ENCODE measurements around the gene COPE.
"Not testable (repeated sequence)": the region's sequence is repeated elsewhere in the genome, so short reads cannot be mapped to it uniquely, and the experiment has no call there.

The COPE gene

DNA sequence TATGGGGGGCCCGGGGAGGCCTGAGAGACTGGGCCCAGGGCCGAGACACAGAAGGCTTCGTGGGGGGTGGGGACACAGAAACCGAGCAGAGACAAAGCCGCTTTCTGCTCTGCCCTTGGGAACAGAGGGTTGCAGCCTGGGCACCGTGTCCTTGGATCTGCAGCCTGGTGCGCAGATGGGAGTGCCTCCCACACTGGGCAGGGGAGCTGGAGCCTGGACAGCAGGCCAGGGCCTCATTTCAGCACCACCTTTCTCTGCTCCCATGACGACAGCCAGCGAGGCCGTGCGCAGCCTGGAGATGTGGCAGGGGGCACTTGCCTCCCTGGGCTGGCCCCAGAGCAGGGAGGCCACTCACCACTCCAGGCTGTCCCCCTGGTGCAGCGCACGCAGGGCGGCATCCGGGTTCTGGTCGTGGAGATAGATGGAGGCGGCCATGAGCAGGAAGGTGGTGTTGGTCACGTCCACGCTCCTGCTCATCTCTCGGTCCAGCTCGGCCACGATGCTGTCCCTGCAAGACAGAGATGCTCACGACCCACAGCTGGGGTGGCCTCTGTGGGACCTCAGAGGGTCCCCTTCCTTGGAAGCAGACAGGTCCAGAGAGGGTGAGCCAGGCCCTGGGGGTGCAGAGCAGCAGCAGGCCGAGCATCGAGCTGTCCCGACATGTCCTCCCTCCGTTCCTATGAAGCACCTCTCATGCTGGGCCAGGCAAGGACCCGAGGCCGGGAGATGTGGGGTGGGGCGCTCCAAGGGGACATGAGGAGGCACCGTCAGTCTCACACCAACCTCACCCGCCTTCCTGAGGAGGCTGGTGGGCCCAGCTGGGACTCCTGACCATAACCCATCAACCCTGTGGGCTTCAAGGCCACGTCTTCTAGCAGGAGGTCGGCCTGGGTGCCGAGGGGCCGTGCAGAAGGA, 12.3 kb downstream of the COPE start:
- no peaks in the 10 kb centered on the region for H3K9me3 Mint-ChIP-seq
- no peak overlapping the region for H3K4me3 Mint-ChIP-seq
- no peaks in the 10 kb centered on the region for H3K4me1 Mint-ChIP-seq (ENCODE audit: low read depth)
- H3K27me3 Mint-ChIP-seq (ENCODE audit: low read depth) = no peaks in the 10 kb centered on the region
- H3K27ac Mint-ChIP-seq = no peak overlapping the region
- H3K36me3 Mint-ChIP-seq (ENCODE audit: low read depth) = peaks cover 7% of the 10 kb centered on the region

DNA sequence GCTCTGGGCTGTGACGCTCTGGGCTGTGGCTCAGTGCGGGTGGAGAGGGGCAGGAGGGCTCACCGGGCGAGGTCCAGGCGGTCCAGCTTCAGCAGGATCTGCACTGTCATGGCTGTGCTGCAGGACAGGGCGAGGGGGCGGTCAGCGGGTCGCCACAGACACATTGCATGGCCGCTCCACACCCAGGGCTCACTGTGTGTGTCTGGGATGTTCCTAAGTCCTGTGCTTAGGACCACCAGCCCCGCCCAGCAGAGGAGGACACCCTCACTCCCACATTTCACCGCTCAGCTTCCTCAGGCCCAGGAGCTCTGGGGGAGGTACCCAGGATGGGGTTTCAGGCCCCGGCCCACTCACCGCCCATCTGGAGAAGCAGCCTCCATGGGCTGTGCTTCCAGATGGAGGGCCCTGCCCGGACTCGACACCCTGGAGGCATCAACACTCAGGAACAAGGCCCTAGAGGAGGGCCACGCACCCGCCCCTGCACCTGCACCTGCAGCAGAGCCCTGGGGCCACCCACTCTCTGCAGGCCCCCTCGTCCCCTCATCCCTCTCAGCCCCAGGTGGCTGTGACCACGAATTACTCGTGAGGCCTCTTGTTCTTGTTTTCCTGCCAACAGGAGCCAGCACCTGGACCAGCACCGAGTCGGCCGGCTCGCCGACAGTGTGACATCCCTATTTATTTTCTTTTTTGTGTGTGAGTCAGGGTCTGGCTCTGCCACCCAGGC, 13.5 kb downstream of the COPE start:
- Mint-ChIP-seq H3K9me3 (no peaks in the 10 kb centered on the region), H3K4me1 (ENCODE audit: low read depth) (no peaks in the 10 kb centered on the region), H3K27ac (no peak overlapping the region), H3K36me3 (ENCODE audit: low read depth) (peaks cover 11% of the 10 kb centered on the region), H3K4me3 (no peak overlapping the region), H3K27me3 (ENCODE audit: low read depth) (no peaks in the 10 kb centered on the region)

DNA sequence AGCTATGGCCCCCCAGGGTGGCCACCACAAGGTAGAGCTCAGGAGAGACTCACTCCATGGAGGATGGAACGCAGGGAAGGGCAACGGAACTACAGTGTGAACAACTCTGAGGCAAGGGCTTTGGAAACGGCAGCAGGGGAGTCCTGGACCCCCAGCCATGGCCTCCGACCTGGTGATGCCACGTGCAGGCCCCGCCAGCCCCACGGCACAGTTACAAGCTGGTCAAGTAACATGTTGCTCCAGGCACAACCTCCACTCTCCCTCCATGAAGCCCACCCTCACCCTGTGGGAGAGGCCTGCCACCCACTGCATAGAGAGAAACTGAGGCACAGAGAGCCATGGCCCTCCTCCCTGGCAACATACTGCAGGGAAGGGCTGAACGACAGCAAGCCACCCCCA, 14.1 kb downstream of the COPE start:
- Mint-ChIP-seq H3K9me3 (no peaks in the 10 kb centered on the region), H3K27ac (no peak overlapping the region), H3K36me3 (ENCODE audit: low read depth) (peaks cover 13% of the 10 kb centered on the region), H3K4me1 (ENCODE audit: low read depth) (no peaks in the 10 kb centered on the region), H3K4me3 (no peak overlapping the region), H3K27me3 (ENCODE audit: low read depth) (no peaks in the 10 kb centered on the region)

DNA sequence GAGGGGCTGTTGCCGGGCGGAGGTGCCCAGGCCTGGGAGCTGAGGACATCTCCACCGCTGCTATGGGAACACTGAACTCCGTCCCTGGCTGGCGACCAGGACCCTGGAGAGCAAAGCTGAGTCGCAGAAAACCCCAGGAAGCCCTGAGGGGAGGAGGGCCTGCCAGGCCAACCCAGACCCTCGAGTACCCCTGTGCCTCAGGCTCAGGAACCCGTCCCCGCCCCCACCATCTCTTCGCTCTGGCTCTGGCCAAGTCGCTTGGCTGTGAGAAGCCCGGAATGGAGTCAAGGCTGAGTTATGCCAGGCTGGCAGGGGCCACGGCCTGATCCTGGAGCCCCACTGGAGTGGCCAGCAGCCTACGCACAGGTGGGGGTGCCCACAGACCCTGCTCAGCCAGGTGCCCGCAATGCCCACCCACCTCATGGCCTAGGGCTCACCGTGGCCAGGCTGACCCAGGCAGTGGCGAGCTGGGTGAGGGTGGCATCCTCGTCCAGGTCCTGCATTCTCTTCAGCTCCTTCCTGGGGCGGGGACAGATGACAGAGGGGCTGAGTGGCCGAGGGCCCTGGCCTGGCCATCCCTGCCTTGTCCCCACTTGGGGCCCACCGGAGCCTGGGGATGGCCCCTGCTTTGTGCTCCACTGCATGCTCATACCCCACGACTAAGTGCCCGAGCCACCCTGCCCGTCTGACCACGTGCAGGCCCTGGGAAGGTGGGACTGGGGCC, 14.7 kb downstream of the COPE start:
- no peaks in the 10 kb centered on the region for H3K27me3 Mint-ChIP-seq (ENCODE audit: low read depth)
- peaks cover 10% of the 10 kb centered on the region for H3K36me3 Mint-ChIP-seq (ENCODE audit: low read depth)
- no peak overlapping the region for H3K4me3 Mint-ChIP-seq
- no peaks in the 10 kb centered on the region for H3K9me3 Mint-ChIP-seq
- no peaks in the 10 kb centered on the region for H3K4me1 Mint-ChIP-seq (ENCODE audit: low read depth)
- no peak overlapping the region for H3K27ac Mint-ChIP-seq

DNA sequence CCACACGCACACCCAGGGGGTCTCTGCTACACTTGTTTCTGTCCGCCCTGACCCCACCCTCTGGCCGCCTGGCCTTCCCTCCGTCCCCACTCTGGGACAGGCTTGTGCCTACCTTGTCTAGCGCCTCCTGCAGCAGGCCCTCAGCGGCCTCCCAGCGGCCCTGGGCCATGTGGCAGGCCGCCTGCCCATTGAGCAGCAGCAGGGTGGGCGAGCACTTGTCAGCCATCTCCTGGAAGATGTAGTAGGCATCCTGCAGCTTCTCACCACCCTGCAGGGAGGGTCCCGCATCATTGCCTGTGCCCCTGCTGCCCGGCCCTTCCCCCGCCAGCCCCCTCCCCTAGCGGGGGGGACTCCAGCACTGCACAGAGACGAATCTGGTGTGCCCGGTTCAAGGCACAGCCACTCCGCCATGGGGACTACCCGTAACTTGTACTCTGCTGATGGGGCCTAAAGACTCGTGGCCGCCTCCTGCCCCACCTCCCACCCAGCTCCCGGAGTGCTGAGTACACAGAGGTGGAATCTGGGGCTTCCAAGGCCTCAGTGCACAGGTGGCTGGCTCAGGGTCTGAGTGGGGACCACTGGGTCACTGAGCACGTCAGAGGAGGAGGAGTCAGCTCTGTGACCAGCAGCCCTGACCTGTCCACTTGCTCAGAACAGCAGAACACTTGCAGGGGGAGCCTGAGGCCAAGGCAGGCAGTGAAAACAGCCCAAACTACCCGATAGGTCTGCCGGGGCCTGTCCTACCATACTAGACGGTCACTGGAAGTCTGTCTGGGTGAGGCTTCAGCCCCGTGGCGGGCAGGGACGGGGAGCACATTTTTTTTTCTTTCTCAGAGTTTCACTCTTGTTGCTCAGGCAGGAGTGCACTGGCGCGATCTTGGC, 15.8 kb downstream of the COPE start:
- Mint-ChIP-seq H3K9me3 (no peaks in the 10 kb centered on the region), H3K4me3 (no peak overlapping the region), H3K27ac (no peak overlapping the region), H3K36me3 (ENCODE audit: low read depth) (peaks cover 10% of the 10 kb centered on the region), H3K4me1 (ENCODE audit: low read depth) (no peaks in the 10 kb centered on the region), H3K27me3 (ENCODE audit: low read depth) (no peaks in the 10 kb centered on the region)

DNA sequence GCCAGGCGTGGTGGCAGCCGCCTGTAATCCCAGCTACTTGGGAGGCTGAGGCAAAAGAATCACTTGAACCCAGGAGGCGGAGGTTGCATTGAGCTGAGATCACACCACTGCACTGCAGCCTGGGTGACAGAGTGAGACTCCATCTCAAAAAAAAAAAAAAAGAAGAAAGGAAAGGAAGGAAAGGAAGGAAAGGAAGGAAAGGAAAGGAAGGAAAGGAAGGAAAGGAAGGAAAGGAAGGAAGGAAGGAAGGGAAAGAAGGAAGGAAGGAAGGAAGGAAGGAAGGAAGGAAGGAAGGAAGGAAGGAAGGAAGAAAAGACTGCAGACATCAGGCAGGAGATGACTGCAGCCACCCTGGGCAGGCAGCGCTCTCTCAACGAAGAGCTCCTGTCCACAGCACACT, 16.7 kb downstream of the COPE start:
- peaks cover 10% of the 10 kb centered on the region for H3K36me3 Mint-ChIP-seq (ENCODE audit: low read depth)
- not testable (repeated sequence) for H3K4me1 Mint-ChIP-seq (ENCODE audit: low read depth); H3K9me3 Mint-ChIP-seq; H3K4me3 Mint-ChIP-seq; H3K27ac Mint-ChIP-seq; H3K27me3 Mint-ChIP-seq (ENCODE audit: low read depth)

DNA sequence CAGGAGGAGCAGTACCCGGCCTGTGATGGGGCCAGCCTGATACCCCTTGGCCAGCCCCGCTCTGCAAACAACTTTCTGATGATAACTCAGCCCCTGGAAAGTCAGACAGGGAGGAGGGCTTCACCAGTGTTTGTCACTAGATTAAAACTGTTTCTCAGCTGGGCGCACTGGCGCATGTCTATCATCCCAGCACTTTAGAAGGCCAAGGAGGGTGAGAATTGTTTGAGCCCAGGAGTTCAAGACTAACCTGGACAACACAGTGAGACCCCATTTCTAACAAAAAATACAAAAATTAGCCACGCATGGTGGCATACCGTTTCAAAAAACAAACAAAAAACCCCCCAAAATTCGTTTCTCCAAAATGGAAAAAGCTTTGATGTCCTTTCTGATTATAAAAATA, 17.7 kb downstream of the COPE start:
- peaks cover 14% of the 10 kb centered on the region for H3K27me3 Mint-ChIP-seq (ENCODE audit: low read depth)
- no peaks in the 10 kb centered on the region for H3K9me3 Mint-ChIP-seq
- no peak overlapping the region for H3K4me3 Mint-ChIP-seq
- no peak overlapping the region for H3K27ac Mint-ChIP-seq
- H3K4me1 Mint-ChIP-seq (ENCODE audit: low read depth) = peaks cover under 1% of the 10 kb centered on the region
- H3K36me3 Mint-ChIP-seq (ENCODE audit: low read depth) = peaks cover 10% of the 10 kb centered on the region

DNA sequence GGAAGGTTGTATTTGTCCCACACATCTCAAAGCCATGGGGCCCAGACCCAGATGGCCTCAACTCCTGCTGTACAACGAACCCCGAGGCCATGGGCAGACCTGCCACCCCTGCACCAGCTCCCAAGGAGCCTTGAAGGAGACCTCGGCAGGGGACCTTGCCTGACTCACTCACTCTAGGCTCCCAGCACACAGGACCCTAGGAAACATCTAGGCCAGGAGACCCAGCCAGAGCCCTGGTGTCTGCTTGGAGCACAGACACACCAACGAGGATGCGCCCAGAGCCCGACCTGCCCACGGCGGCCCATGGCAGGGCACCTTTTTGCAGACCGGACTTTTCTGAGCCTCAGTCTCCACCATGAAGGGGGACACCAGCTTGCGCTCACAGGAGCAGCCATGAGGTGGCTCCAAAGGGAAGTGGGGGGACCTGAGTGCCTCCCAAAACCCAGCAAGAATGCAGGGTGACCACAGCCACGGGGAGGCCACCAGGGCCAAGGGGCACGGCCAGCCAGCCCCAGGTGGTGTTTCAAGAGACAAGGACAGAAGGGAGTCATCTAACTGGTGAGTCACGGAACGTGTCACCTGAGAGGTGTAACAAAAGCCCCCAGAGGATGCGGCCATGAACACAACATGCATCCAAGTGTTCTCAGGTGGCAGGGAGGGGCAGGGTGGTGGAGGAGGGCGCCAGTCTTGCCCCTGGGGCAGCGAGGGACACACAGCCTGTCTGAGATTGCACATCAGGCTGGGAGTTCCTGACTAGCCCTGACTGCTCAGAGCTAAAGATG, 18.3 kb downstream of the COPE start:
- Mint-ChIP-seq H3K4me3 (no peak overlapping the region), H3K9me3 (no peaks in the 10 kb centered on the region), H3K36me3 (ENCODE audit: low read depth) (peaks cover 10% of the 10 kb centered on the region), H3K4me1 (ENCODE audit: low read depth) (peaks cover 2% of the 10 kb centered on the region), H3K27me3 (ENCODE audit: low read depth) (peaks cover 17% of the 10 kb centered on the region), H3K27ac (no peak overlapping the region)

DNA sequence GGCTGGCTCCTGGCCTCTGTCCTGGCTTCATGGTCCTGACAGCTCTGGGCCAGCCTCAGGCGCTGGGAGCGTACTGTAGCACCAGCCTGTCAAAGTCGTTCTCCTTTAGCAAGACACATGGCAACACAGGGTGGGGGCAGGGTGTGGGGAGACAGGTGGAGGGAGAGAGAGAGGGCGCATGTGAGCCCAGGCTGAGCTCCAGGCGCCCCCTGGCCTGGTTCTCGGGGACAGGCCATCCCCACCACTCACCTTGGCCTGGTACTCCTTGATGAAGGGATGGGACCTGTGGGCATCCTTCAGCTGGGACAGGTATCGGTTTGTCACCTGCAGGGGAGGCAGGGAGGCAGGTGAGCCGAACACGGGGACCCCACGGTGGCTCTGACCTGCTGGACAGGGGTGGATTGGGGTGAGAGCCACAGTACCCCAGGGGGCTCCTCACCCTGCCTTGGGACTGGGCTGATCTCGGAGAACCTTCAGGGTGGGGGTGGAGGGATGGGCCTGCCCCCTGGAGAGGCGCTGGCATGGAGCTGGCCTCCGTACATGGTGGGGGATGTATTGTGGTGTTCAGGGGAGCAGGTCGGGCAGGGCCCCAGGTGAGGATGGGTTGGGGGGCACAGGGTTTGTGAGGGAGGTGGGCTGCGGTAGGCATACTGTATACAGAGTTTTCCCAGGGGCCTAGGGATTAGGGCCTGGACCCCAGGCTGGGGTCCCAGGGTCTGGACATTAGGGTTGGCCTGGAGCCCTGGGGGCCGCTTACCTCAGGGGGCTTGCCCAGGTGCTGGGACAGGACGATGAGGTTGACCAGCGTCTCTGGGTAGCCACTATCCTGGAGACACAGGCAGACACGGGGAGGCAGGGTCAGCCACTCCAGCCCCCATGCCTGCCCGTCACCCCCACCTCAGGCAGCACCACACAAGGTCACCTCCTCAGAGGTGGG, 19.3 kb downstream of the COPE start:
- Mint-ChIP-seq H3K9me3 (no peaks in the 10 kb centered on the region), H3K36me3 (ENCODE audit: low read depth) (peaks cover 6% of the 10 kb centered on the region), H3K4me1 (ENCODE audit: low read depth) (peaks cover 2% of the 10 kb centered on the region), H3K27ac (no peak overlapping the region), H3K4me3 (no peak overlapping the region), H3K27me3 (ENCODE audit: low read depth) (peaks cover 17% of the 10 kb centered on the region)

DNA sequence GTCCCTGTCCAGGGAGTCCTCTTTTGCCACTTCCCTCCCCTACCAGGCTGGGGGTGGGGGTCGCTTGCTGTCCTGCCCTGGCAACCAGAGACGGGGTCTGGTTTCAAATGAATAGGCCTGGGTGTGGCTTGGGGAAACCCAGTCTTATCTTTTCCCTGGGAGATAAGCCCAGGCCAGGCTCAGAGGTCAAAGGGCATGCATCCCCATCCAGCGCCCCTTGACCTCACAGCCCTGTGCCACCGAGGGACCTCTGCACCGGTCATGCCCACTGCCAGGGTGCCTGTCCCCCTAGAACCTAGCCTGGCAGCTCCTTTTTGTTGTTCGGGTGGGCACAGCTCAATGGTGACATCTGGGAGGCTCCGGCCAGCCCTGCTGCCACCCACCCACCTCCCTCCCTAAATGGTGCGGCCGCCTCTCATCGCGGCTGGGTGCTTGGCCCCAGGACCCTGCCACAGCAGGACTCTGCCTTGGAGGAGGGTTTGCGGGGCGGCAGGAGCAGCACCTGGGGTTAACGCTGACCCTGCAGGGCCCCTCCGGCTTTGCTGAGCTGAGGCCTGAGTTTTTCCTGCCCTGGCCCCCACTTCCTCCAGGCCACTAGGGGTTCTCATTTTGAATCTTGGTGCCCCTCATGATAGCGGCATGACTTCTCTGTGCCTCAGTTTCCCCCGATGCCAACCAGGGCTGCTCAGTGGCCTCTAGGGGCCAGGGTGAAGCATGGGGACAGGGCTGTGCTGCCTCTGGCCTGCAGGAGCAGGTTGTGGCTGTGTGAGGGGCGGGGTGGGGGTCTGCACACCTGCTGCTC, 20.4 kb downstream of the COPE start:
- Mint-ChIP-seq H3K27me3 (ENCODE audit: low read depth) (peaks cover 19% of the 10 kb centered on the region), H3K27ac (no peak overlapping the region), H3K4me1 (ENCODE audit: low read depth) (peaks cover 2% of the 10 kb centered on the region), H3K9me3 (no peaks in the 10 kb centered on the region), H3K4me3 (no peak overlapping the region), H3K36me3 (ENCODE audit: low read depth) (peaks cover 6% of the 10 kb centered on the region)

DNA sequence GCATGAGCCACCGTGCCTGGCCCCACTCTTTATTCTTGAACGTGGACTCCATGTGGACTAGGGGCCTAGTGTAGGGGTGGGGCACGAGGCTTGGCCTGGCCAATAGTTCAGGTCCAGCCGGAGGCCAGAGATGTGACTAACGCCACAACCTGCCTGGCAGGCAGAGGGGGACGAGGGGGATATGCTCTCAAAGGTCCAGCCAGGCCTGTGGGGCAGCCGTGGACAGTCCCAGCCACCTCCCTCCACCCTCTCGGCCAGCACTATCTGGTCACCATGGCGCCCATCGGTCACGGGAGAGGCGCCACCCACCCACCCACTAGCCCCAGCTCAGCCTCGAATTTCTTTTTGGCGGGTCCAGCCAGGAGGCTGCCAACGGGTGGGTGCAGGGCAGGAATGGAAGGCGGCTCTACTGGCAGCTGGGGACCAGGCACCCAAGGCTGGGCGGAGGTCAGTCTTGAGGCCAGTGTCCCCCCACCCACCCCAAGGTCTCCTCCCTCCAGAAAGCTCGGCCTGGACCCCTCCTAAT, 21.0 kb downstream of the COPE start:
- H3K27me3 Mint-ChIP-seq (ENCODE audit: low read depth) = peaks cover 24% of the 10 kb centered on the region
- H3K4me3 Mint-ChIP-seq = no peak overlapping the region
- H3K9me3 Mint-ChIP-seq = no peaks in the 10 kb centered on the region
- peaks cover 6% of the 10 kb centered on the region for H3K36me3 Mint-ChIP-seq (ENCODE audit: low read depth)
- no peak overlapping the region for H3K27ac Mint-ChIP-seq
- H3K4me1 Mint-ChIP-seq (ENCODE audit: low read depth) = peaks cover 2% of the 10 kb centered on the region
